Brain microvascular endothelial cell (primary cell): Measurements from ENCODE around the gene PAXX.

Experiments
- DNase-seq: peaks from one replicate; pipeline ENCODE4 v3.0.0-alpha.2; 2020
- H3K27ac ChIP-seq: fragments of 250-450 bp; sonication (Bioruptor Pico); 2 replicates; pipeline ENCODE4 v1.5.1; 2020; ENCODE audit warnings: mild to moderate bottlenecking, moderate library complexity
- H3K27me3 ChIP-seq: fragments of 250-450 bp; sonication (Bioruptor Pico); replicated peaks from 2 replicates; pipeline ENCODE4 v1.5.1; 2020; ENCODE audit warnings: mild to moderate bottlenecking
- H3K36me3 ChIP-seq: fragments of 250-450 bp; sonication (Bioruptor Pico); replicated peaks from 2 replicates; pipeline ENCODE4 v1.5.1; 2020; ENCODE audit warnings: mild to moderate bottlenecking
- H3K4me3 ChIP-seq: 2 replicates; pipeline ENCODE4 v1.5.1; 2011; ENCODE audit warnings: low read depth, mild to moderate bottlenecking, control low read depth, low read length, moderate library complexity
- in situ Hi-C: cut with HindIII; loops from 2 replicates; pipeline ENCODE4 v1.10.0; 2017; ENCODE audit warnings: low sequenced_read_pairs, low pct_ligation_motif_present
- TF ChIP-seq, protein P1 (sequence below): IDR thresholded peaks from 2 replicates; pipeline ENCODE4 v1.5.1; 2011; ENCODE audit warnings: low read depth, mild to moderate bottlenecking, moderate library complexity, low read length, control low read depth, inconsistent platforms; ENCODE audit errors: missing control alignments

Gene PAXX

DNA sequence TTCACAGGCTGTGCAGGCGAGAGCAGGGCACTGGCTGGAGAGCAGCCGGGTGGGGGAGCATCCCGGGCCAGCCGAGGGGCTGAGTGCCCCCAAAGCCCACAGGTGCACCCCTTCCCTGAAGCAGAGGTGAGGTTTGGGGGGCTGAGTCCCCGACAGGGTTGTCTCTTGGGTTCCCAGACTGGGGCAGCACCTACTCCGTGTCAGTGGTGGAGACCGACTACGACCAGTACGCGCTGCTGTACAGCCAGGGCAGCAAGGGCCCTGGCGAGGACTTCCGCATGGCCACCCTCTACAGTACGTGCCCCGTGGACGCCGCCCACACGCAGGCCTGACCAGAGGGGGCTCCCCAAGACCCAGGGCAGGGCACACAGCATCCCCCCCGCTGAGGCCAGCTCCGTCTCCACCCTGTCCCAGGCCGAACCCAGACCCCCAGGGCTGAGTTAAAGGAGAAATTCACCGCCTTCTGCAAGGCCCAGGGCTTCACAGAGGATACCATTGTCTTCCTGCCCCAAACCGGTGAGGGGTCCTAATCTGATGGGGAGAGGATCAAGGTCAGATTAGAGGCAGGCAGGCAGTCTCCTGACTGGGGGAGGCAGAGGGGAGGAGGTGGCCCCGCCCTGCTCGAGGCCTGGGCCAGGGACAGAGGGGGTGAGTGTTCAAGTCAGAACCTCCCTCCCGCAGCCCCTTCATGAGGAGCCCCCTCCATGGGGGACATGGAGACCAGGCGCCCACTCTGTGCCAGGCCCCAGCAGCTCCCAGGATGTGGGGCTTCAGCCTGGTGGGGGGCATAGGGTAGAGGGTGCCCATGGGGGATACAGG lies 12.2 kb upstream of the PAXX start:
- TF ChIP-seq, protein P1, sequence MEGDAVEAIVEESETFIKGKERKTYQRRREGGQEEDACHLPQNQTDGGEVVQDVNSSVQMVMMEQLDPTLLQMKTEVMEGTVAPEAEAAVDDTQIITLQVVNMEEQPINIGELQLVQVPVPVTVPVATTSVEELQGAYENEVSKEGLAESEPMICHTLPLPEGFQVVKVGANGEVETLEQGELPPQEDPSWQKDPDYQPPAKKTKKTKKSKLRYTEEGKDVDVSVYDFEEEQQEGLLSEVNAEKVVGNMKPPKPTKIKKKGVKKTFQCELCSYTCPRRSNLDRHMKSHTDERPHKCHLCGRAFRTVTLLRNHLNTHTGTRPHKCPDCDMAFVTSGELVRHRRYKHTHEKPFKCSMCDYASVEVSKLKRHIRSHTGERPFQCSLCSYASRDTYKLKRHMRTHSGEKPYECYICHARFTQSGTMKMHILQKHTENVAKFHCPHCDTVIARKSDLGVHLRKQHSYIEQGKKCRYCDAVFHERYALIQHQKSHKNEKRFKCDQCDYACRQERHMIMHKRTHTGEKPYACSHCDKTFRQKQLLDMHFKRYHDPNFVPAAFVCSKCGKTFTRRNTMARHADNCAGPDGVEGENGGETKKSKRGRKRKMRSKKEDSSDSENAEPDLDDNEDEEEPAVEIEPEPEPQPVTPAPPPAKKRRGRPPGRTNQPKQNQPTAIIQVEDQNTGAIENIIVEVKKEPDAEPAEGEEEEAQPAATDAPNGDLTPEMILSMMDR = no peak
- peaks cover 8% of the 10 kb centered on the region for H3K27me3 ChIP-seq
- in situ Hi-C loops = no loop called here

DNA sequence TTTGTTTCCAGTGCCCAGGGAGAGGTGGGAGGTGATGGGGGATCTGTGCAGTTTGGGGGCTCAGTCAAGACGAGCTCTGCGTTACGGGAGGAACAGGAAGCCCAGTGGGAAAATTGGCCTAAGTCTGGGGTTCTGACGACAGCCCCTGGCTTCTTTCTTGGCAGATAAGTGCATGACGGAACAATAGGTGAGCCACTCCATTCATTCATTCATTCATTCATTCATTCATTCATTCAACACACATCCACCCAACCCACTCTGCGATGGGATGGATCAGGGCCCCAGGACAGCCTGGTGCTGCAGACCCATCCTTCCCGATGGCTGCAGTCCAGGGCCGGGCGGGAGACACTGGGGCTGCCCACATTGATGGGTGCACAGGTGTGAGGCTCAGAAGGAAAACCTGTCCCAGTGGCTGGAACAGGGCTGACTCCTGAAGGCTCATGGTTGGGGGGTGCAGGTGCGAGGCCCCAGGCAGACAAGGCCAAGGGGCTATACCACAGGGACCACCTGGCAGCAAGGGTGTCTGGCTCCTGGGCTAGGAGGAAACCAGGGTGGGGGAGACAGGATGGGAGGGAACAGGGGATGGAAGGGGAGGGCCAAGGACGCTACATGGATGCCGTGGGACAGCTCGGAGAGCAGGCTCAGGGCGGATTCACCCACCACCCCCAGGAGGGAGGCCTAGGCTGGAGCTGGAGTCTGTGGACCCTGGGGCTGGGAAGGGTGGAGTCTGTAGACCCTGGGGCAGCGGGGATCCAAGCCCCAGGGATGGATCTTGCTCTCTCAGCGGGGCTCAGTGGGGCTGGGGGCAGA lies 11.3 kb upstream of the PAXX start:
- TF ChIP-seq, protein P1 = no peak
- Histone ChIP-seq H3K27ac (no peak overlapping the region), H3K36me3 (no peaks in the 10 kb centered on the region), H3K27me3 (peaks cover 15% of the 10 kb centered on the region), H3K4me3 (no peak overlapping the region)
- no peak for DNase-seq
- in situ Hi-C loops = no loop called here

More for the DNA sequence above, 12.2 kb upstream of the PAXX start:
- no peak for DNase-seq
- no peaks in the 10 kb centered on the region for H3K36me3 ChIP-seq
- no peak overlapping the region for H3K4me3 ChIP-seq
- no peak overlapping the region for H3K27ac ChIP-seq

DNA sequence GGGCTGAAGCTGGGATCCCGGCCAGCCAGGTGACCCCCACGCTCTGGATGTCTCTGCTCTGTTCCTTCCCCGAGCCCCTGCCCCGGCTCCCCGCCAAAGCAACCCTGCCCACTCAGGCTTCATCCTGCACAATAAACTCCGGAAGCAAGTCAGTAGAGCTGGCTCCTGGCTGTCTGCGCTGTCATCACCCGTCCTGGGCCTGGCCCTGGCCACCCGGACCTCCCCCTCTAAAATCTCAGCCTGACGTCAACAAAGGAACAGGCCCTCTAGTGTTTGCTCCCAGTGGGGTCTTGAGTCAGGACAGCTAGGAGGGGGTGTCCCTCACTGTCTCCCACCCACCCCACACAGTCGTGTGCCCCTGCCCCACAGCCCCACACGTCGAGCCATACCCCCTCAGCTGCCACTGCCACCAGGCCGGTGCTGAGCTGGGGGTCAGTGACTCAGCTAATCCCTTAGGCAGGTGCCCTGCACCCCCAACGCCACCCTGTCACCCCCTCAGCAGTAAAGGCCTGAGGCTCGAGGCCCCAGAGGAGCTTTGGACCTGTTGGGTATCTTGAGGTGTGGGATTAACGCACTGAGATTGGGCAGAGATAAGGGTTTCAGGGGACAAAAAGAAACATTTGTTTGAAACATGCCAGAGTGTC lies 10.5 kb upstream of the PAXX start:
- no peak for DNase-seq
- H3K27me3 ChIP-seq = peaks cover 23% of the 10 kb centered on the region
- H3K36me3 ChIP-seq = no peaks in the 10 kb centered on the region
- no peak overlapping the region for H3K4me3 ChIP-seq
- H3K27ac ChIP-seq = no peak overlapping the region
- in situ Hi-C loops = no loop called here
- TF ChIP-seq, protein P1 = no peak

DNA sequence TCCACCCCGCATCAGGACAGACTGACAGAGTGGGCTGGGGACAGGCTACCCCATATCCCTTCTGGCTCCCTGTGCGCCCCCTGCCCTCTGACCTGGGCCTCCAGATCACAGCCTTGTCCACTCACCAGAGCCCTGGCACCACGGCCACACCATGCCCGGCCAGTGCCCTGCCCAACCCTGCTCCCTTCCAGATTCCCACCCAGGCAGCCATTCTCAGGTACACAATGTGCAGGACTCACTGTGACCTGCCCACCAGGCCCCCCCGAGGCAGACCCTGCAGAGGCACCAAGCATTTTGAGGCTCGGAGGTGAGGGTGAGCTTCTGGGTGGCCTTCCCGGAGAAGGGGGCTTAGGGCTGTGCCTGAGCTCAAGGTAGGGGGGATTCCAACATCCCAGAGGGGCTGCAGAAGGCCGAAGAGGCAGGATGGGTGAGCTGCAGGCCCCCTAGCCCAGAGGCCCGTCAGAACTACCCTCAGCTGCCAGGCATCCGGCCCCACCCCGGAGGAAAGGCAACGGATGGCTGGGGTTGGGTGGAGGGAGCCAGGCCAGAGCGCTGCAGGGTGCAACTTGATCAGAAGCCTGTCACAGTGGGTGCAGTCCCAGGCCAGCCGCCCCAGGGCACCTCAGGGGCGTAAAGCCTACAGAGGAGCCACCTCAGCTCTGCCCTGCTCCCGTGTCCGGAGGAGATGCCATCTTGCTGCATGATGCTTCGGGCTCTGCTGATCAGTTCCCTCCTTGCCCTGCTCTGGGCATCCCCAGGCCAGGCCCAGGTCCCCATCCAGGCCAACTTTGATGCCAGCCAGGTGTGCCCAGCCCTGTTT lies 9.8 kb upstream of the PAXX start, which contains the start of gene LCNL1:
LCNL1 (plus strand) TSS at position 762 of the 820 bp plus-strand sequence. CDS start 594 bp downstream, outside the sequence.
- DNase-seq = no peak
- TF ChIP-seq, protein P1 = no peak
- in situ Hi-C loops = no loop called here
- Histone ChIP-seq H3K27ac (no peak within 1 kb of the TSS), H3K27me3 (peaks cover 23% of the 10 kb centered on the region), H3K36me3 (no peaks in the 10 kb centered on the region), H3K4me3 (no peak within 1 kb of the TSS)

DNA sequence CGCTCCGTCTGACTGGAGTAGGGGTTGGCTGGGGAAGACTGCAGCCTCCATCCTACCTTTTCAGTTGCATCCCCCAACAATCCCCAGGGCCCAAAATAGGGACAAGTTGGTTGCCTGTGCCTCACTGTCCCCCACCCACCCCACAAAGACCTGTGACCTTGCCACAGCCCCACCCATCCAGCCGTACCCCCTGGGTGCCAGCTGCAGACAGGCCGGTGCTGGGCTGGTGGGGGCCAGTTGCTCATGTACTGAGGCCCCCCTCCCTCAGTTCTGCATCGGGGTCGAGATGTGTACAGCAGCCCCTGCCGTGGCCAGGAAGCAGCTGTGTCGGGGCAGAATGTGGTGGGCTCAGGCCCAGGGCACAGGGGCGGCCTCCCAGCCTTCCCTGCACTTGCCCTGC lies 9.1 kb upstream of the PAXX start:
- DNase-seq = no peak
- TF ChIP-seq, protein P1 = no peak
- peaks cover 23% of the 10 kb centered on the region for H3K27me3 ChIP-seq
- no peak overlapping the region for H3K4me3 ChIP-seq
- H3K36me3 ChIP-seq = no peaks in the 10 kb centered on the region
- in situ Hi-C loops = no loop called here
- H3K27ac ChIP-seq = no peak overlapping the region
